GM21619 (cell line): Measurements from ENCODE around the gene IFNA16.
"Not testable (repeated sequence)": the region's sequence is repeated elsewhere in the genome, so short reads cannot be mapped to it uniquely, and the experiment has no call there.

Experiments
- ATAC-seq: cut with Tn5 transposase; IDR thresholded peaks from one replicate; pipeline ENCODE4 v1.9.1; 2021; ENCODE audit not compliant: unreplicated experiment

IFNA16 gene

DNA sequence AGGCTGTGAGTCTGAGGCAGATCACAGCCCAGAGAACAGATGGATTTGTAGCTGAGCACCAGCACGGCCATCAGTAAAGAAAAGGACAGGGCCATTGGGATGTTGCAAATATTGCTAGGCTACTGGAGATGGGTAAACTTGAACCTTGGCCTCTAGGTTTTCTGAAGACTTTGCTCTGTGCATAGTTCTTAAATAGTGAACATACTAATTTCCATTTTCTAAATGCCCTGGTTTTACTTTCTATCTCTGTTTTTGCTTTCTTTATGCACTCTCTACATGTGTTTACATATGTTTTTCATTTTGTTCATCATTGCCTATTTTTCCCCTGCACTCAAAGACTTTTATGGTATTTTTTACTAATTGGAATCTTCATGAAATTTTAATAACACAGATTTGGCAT, at the start of gene IFNA16:
Gene IFNA16 (minus strand): TSS at position 101 of the 400 bp plus-strand sequence. CDS start 6 bp downstream, at position 95.
- ATAC-seq, result not testable (repeated sequence)

GRCh38 chr9:21265421-21266189, 48.5 kb upstream of the IFNA16 start:
- no peak for ATAC-seq

DNA sequence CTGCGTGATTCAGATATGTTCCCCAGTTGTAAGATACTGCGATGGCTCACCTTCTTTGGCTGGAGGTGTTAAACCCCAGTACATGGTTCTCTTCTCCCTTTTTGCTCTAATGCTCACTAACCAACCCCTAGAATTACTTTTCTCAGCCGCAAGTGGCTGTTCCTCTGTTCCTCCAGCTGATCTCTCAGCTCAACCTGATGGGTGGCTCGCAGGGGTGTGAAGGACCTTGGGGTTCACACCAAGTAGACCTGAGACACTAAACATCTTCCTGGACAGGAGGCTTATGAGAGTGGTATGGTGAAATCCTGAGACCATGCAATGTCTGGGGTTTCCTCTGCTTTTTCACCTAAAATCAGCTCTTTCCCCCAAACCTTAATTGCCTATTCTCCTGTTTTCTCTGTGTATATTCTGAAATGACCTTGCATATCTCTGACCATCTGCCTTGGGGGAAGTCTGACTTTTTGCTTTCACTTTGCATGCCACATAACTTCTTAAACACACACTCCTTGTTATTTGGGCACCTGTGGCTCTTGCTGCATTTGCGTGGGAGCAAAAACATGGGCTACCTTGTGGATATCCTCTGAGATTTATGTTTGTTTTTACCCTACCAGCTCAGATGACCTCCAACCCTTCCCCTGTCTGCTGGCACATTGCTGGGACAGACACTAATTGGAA, 38.6 kb upstream of the IFNA16 start:
- no peak for ATAC-seq

DNA sequence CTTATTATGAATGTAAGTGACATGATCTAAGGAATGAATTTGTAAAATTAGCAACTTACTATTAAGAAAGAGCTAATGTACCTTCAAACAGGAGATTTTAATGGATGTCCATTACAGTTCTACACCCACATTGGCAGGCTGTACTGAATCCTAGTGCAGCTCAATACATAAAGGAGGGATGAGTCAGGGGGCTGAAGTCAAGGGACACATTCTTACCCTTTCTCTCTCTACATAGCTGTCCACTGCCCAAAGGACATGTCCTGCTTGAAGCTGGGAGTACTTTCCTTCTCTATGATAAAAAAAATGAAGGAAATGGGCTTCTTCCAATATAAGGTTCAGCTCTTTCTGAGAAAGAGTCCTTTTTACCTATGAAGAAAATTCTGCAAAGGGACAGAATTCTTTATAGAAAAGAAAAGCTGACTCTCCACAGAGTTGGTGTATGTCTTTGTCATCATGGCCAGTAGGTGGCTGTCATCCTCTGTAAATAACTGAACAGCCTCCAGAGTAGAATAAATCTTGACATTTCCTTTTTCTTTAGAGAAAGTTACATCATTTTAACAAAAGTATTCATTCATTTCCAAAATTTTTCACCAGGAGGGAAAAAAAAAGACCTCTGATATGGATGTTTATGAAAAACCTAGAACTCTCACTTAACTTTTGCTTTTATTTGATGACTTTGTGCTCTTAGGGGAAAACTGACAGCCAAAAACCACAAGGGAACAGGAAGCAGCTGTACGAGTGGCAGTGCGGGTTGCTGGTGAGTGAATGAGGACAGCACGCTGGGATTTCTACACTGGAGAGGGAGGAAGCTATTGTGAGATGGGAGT, 35.8 kb upstream of the IFNA16 start:
- peak; percentile 76 for ATAC-seq

- no peak for ATAC-seq
Observed at GRCh38 chr9:21251638-21252037, 34.5 kb upstream of the IFNA16 start.

DNA sequence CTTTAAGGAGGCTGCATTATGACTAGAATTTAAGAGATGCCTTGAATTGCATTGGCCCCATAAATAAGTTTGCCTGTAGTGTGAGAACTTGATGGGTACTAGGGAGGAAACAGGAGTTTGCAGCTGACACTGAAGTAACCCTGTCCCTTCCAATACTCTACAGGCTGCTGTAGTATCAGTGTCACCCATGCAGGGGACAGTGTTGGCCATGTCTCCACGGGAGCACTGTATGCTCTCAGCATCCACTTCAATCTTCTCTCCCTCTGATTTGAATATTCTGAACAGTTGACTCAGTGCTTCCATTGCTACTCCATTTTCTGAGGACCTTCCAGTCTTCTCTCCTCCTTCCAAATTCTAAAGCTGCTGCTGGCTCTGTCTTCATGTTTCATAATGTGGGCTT, 34.1 kb upstream of the IFNA16 start:
- no peak for ATAC-seq

GRCh38 chr9:21244836-21245235, 27.7 kb upstream of the IFNA16 start:
- ATAC-seq, result no peak

DNA sequence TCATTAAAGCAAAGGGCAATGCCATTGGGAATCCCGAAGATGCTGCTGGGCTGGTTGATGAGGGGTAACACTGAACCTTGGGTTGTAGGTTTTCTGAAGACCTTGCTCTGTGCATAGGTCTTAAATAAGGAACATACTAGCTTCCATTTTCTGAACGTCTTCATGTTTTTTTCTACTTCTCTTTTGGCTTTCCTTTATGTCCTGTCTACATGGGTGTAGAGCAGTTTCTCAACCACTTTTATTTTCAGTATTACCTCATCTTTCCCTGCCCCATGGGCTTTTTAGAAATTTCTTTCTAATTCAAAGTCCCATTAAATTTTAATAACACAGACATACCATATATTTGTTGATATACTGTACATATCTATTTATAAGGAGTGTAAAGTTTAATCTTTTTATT, 22.8 kb upstream of the IFNA16 start, which contains the start of gene IFNA14:
Gene IFNA14 (minus strand): TSS at position 95 of the 400 bp plus-strand sequence. CDS start 70 bp downstream, at position 25.
- no peak for ATAC-seq

- not testable (repeated sequence) for ATAC-seq
Observed at GRCh38 chr9:21236360-21236714, 19.2 kb upstream of the IFNA16 start.

DNA sequence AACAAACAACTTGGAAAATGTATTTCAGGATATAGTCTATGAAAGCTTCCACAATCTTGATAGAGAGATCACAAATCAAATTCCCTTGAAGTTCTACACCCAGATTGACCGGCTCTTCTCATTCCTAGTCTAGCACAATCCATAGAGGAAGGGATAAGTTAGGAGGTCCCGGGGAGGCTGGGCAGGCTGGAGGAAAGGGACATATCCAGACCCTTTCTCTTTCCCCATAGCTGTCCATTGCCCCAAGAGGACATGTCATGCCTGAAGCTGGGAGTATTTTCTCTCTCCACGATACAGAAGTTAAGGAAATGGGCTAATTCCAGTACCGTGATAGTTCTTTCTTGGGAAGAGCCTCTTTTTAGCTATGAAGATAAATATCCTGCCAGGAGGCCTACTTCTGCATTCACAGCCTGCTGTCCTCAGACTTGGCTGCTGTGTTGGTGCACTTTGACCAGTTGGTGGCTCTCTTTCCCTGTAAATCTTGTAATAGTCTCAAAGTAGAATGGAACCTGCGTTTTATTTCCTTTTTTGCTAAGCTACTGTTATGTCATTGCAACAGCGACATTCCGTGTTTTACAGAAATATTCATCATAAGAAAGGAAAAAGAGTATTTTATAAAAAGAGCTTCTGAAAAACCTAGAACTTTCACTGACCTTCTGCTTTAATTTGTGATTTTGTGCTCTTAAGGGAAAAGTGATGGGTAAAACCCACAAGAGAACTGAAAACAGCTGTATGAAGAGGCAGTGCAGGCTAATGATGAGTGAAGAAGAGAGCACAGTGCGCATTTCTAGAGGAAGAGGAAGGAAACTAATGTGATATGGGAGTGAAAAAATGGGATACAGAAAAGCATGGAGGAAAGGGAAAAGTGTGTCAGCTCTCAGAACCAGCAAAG, 18.6 kb upstream of the IFNA16 start:
- ATAC-seq, result peak; percentile 80

DNA sequence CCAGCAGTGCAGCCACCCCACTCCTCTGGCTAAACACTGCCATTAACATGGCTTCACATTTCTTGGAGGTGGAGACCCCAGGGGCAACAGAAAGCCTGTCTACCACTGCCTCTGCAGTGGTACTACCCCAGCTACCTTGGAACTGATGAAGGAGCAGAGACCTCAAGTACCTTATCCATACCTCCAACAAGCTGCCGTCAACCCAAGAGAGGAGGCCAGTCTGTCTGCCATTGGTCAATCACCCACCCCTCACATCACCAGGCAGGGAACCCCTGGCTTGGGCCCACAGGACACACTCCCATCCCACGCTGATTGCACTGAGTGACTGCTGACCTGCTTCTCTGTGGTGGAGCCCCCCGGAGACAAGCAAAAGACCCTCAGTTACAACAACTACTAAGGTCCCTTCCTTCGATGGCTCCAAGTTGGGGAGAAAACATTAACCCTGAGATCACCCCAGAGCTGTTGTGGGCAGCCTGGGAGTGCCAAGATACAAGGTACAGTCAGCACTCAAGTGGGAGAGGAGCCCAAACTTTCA, 17.1 kb upstream of the IFNA16 start:
- no peak for ATAC-seq

- ATAC-seq, result no peak
Observed at GRCh38 chr9:21233258-21233657, 16.1 kb upstream of the IFNA16 start.

DNA sequence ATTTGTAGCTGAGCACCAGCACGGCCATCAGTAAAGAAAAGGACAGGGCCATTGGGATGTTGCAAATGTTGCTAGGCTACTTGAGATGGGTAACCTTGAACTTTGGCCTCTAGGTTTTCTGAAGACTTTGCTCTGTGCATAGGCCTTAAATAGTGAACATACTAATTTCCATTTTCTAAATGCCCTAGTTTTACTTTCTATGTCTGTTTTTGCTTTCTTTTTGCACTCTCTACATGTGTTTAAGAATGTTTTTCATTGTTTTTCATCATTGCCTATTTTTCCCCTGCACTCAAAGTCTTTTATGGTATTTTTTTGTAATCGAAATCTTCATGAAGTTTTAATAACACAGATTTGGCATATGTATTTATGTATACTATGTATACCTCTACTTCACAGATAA, 11.0 kb upstream of the IFNA16 start, which contains the start of gene IFNA17:
Gene IFNA17 (minus strand): TSS at position 101 of the 400 bp plus-strand sequence. CDS start 49 bp downstream, at position 52.
- ATAC-seq, result no peak

- peak; percentile 67 for ATAC-seq
Observed at GRCh38 chr9:21213411-21214326, 3.4 kb downstream of the IFNA16 start.

- not testable (repeated sequence) for ATAC-seq
Observed at GRCh38 chr9:21212160-21212559, 5.0 kb downstream of the IFNA16 start.

- ATAC-seq, result not testable (repeated sequence)
Observed at GRCh38 chr9:21210782-21211181, 6.3 kb downstream of the IFNA16 start.

DNA sequence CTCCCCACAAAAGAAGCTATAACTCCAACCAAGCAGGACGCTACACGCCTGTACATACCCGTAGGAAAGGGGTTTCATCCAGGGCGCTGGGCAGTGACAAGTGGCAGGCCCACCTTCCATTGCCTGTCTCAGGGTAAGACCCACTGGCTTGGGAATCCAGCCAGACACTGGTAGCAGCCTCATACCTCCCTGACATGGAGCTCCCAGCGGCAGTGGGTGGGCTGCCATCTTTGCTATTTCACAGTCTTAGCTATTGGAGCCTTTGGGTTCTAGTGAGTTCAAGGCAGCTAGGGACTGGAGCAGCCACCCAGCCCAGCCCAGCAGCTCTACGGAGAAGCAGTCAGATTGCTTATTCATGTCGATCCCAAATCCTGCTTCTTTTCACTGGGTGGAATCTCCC, 6.8 kb downstream of the IFNA16 start:
- no peak for ATAC-seq

DNA sequence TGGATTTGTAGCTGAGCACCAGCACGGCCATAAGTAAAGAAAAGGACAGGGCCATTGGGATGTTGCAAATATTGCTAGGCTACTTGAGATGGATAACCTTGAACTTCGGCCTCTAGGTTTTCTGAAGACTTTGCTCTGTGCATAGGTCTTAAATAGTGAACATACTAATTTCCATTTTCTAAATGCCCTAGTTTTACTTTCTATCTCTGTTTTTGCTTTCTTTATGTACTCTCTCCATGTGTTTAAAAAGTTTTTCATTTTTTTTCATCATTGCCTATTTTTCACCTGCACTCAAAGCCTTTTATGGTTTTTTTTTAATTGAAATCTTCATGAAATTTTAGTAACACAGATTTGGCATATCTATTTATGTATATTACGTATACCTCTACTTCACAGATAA, 10.1 kb downstream of the IFNA16 start, which contains the start of gene IFNA10:
Gene IFNA10 (minus strand): TSS at position 101 of the 400 bp plus-strand sequence. CDS start 46 bp downstream, at position 55.
- ATAC-seq, result not testable (repeated sequence)

- ATAC-seq, result no peak
Observed at GRCh38 chr9:21205204-21205603, 11.9 kb downstream of the IFNA16 start.
